NB4 (cell line): ENCODE measurements around the gene LACTB.

ENCODE experiments used
- CTCF ChIP-seq: IDR thresholded peaks from one replicate; pipeline ENCODE4 v1.5.1; 2012; ENCODE audit warnings: low read depth, low read length
- MYC ChIP-seq: IDR thresholded peaks from 2 replicates; pipeline ENCODE4 v1.6.1; 2011; ENCODE audit warnings: low read depth, low read length
- POLR2A ChIP-seq: IDR thresholded peaks from 2 replicates; pipeline ENCODE4 v1.6.1; 2011; ENCODE audit warnings: mild to moderate bottlenecking; ENCODE audit not compliant: insufficient read length; ENCODE audit errors: extremely low read depth

- TF ChIP-seq POLR2A: no peak
- TF ChIP-seq CTCF: no peak
- 0 out of 2 replicates have a peak, but pooled peaks have one; percentile 14 for TF ChIP-seq MYC
Observed at GRCh38 chr15:63104727-63105126, 16.9 kb upstream of the LACTB start.
